Activated T-cell treated with anti-CD3 and anti-CD28 coated beads, Interleukin-2, amount 50 U/mL, for 4 hours (primary cell): ENCODE data around the gene AMZ1. TPM values are rescaled to one million over a fixed set of nuclear protein-coding genes. Genes with fewer than 3 reads are reported as not detected.
"Not testable (repeated sequence)": the region's sequence is repeated elsewhere in the genome, so short reads cannot be mapped to it uniquely, and the experiment has no call there.

Source experiments
- ATAC-seq, 2 donors: fragments of 200-7000 bp; cut with Tn5 transposase; one replicate each; pipeline ENCODE4 v1.10.0; 2021
- DNase-seq: peaks from one replicate; pipeline ENCODE4 v3.0.0-alpha.2; 2020
- H3K27me3 Mint-ChIP-seq: one replicate; pipeline ENCODE4 v1.8.0; 2021; ENCODE audit warnings: low read depth, mixed read lengths
- H3K36me3 Mint-ChIP-seq: one replicate; pipeline ENCODE4 v1.8.0; 2022; ENCODE audit warnings: mixed read lengths; ENCODE audit not compliant: insufficient read depth
- H3K4me1 Mint-ChIP-seq: one replicate; pipeline ENCODE4 v1.8.0; 2021; ENCODE audit warnings: low read depth, mixed read lengths
- H3K4me3 Mint-ChIP-seq: one replicate; pipeline ENCODE4 v1.8.0; 2021; ENCODE audit warnings: mild to moderate bottlenecking, moderate library complexity, mixed read lengths
- H3K9me3 Mint-ChIP-seq: one replicate; pipeline ENCODE4 v1.8.0; 2021; ENCODE audit warnings: mixed read lengths
- total RNA-seq, 3 donors: library from RNA; stranded (reverse); gene quantifications; one replicate each; pipeline ENCODE4 v1.2.1, GENCODE V29; 2021

AMZ1 gene
- total RNA-seq, 3 donors from 2014 or later = 0.03 TPM; not detected in 2

GRCh38 chr7:2714636-2715035 lies 26.6 kb downstream of the AMZ1 start:
- ATAC-seq = no peak
- no peaks in the 10 kb centered on the region for H3K36me3 Mint-ChIP-seq
- no peak for DNase-seq
- no peaks in the 10 kb centered on the region for H3K27me3 Mint-ChIP-seq
- peak overlapping the region; percentile 28 for H3K4me3 Mint-ChIP-seq
- H3K9me3 Mint-ChIP-seq = no peaks in the 10 kb centered on the region
- H3K4me1 Mint-ChIP-seq = peaks cover 73% of the 10 kb centered on the region

- no peaks in the 10 kb centered on the region for H3K36me3 Mint-ChIP-seq
- H3K4me1 Mint-ChIP-seq = peaks cover 69% of the 10 kb centered on the region
- peak; percentile 44 for DNase-seq
- peak overlapping the region; percentile 28 for H3K4me3 Mint-ChIP-seq
- no peaks in the 10 kb centered on the region for H3K9me3 Mint-ChIP-seq
- H3K27me3 Mint-ChIP-seq = no peaks in the 10 kb centered on the region
- peak; percentile 81 to 87 for ATAC-seq
These were observed 27.6 kb downstream of the AMZ1 start for GRCh38 chr7:2715341-2716231.

GRCh38 chr7:2716488-2716887 lies 28.5 kb downstream of the AMZ1 start:
- no peak for ATAC-seq
- Mint-ChIP-seq H3K9me3 (no peaks in the 10 kb centered on the region), H3K4me1 (peaks cover 67% of the 10 kb centered on the region), H3K27me3 (no peaks in the 10 kb centered on the region), H3K36me3 (peaks cover 2% of the 10 kb centered on the region), H3K4me3 (no peak overlapping the region)
- DNase-seq = no peak

- H3K4me1 Mint-ChIP-seq = peaks cover 67% of the 10 kb centered on the region
- DNase-seq = no peak
- H3K36me3 Mint-ChIP-seq = peaks cover 2% of the 10 kb centered on the region
- H3K4me3 Mint-ChIP-seq = no peak overlapping the region
- H3K27me3 Mint-ChIP-seq = no peaks in the 10 kb centered on the region
- ATAC-seq = no peak
- no peaks in the 10 kb centered on the region for H3K9me3 Mint-ChIP-seq
These were observed 28.9 kb downstream of the AMZ1 start for GRCh38 chr7:2716906-2717292.

- Mint-ChIP-seq H3K36me3 (peaks cover 2% of the 10 kb centered on the region), H3K4me3 (no peak overlapping the region), H3K9me3 (no peaks in the 10 kb centered on the region), H3K4me1 (peaks cover 67% of the 10 kb centered on the region), H3K27me3 (no peaks in the 10 kb centered on the region)
- DNase-seq (no peak), ATAC-seq (no peak)
These were observed 29.6 kb downstream of the AMZ1 start for GRCh38 chr7:2717293-2718261.

- H3K27me3 Mint-ChIP-seq = no peaks in the 10 kb centered on the region
- peaks cover 2% of the 10 kb centered on the region for H3K36me3 Mint-ChIP-seq
- no peaks in the 10 kb centered on the region for H3K9me3 Mint-ChIP-seq
- ATAC-seq (no peak), DNase-seq (no peak)
- H3K4me3 Mint-ChIP-seq = no peak overlapping the region
- H3K4me1 Mint-ChIP-seq = peaks cover 67% of the 10 kb centered on the region
These were observed 30.4 kb downstream of the AMZ1 start for GRCh38 chr7:2718296-2718965.

GRCh38 chr7:2719007-2719406 lies 31.0 kb downstream of the AMZ1 start:
- ATAC-seq (peak in 1 of 2 donors; percentile 20), DNase-seq (peak; percentile 66)
- Mint-ChIP-seq H3K9me3 (no peaks in the 10 kb centered on the region), H3K27me3 (no peaks in the 10 kb centered on the region), H3K4me1 (peaks cover 64% of the 10 kb centered on the region), H3K36me3 (peaks cover 2% of the 10 kb centered on the region), H3K4me3 (no peak overlapping the region)

- H3K9me3 Mint-ChIP-seq = no peaks in the 10 kb centered on the region
- peaks cover 2% of the 10 kb centered on the region for H3K36me3 Mint-ChIP-seq
- DNase-seq (no peak), ATAC-seq (peak in 1 of 2 donors; percentile 8)
- H3K27me3 Mint-ChIP-seq = no peaks in the 10 kb centered on the region
- H3K4me1 Mint-ChIP-seq = peaks cover 54% of the 10 kb centered on the region
- H3K4me3 Mint-ChIP-seq = no peak overlapping the region
These were observed 32.0 kb downstream of the AMZ1 start for GRCh38 chr7:2720024-2720423.

- ATAC-seq = no peak
- no peak for DNase-seq
- peaks cover 8% of the 10 kb centered on the region for H3K36me3 Mint-ChIP-seq
- peaks cover 37% of the 10 kb centered on the region for H3K4me1 Mint-ChIP-seq
- H3K4me3 Mint-ChIP-seq = no peak overlapping the region
- no peaks in the 10 kb centered on the region for H3K9me3 Mint-ChIP-seq
- no peaks in the 10 kb centered on the region for H3K27me3 Mint-ChIP-seq
These were observed 33.8 kb downstream of the AMZ1 start for GRCh38 chr7:2721842-2722241.

- no peaks in the 10 kb centered on the region for H3K27me3 Mint-ChIP-seq
- DNase-seq = no peak
- ATAC-seq = no peak
- H3K36me3 Mint-ChIP-seq = peaks cover 9% of the 10 kb centered on the region
- H3K9me3 Mint-ChIP-seq = no peaks in the 10 kb centered on the region
- H3K4me3 Mint-ChIP-seq = no peak overlapping the region
- peaks cover 30% of the 10 kb centered on the region for H3K4me1 Mint-ChIP-seq
These were observed 34.6 kb downstream of the AMZ1 start for GRCh38 chr7:2722591-2722990.

GRCh38 chr7:2723138-2723850 lies 35.3 kb downstream of the AMZ1 start:
- peaks cover 23% of the 10 kb centered on the region for H3K4me1 Mint-ChIP-seq
- ATAC-seq = no peak
- peaks cover 11% of the 10 kb centered on the region for H3K36me3 Mint-ChIP-seq
- H3K4me3 Mint-ChIP-seq = no peak overlapping the region
- no peak for DNase-seq
- H3K27me3 Mint-ChIP-seq = no peaks in the 10 kb centered on the region
- no peaks in the 10 kb centered on the region for H3K9me3 Mint-ChIP-seq

- not testable (repeated sequence) for DNase-seq, ATAC-seq, H3K9me3 Mint-ChIP-seq, H3K27me3 Mint-ChIP-seq, H3K4me3 Mint-ChIP-seq
- H3K36me3 Mint-ChIP-seq = peaks cover 11% of the 10 kb centered on the region
- H3K4me1 Mint-ChIP-seq = peaks cover 15% of the 10 kb centered on the region
These were observed 36.0 kb downstream of the AMZ1 start for GRCh38 chr7:2724036-2724435.

- Mint-ChIP-seq H3K4me1 (peaks cover 12% of the 10 kb centered on the region), H3K36me3 (peaks cover 12% of the 10 kb centered on the region), H3K4me3 (no peak overlapping the region), H3K27me3 (no peaks in the 10 kb centered on the region), H3K9me3 (no peaks in the 10 kb centered on the region)
- ATAC-seq (no peak), DNase-seq (no peak)
These were observed 36.6 kb downstream of the AMZ1 start for GRCh38 chr7:2724453-2725177.
